ENCODE measurements around the gene CACNB4. TPM values are rescaled to one million over a fixed set of nuclear protein-coding genes. Genes with fewer than 3 reads are reported as not detected.
A peak's percentile ranks its signal among the peaks of the same experiment; 100 is the strongest.

The CACNB4 gene
- total RNA-seq, 1 donor from 2014 or later = 13.7 TPM

DNA sequence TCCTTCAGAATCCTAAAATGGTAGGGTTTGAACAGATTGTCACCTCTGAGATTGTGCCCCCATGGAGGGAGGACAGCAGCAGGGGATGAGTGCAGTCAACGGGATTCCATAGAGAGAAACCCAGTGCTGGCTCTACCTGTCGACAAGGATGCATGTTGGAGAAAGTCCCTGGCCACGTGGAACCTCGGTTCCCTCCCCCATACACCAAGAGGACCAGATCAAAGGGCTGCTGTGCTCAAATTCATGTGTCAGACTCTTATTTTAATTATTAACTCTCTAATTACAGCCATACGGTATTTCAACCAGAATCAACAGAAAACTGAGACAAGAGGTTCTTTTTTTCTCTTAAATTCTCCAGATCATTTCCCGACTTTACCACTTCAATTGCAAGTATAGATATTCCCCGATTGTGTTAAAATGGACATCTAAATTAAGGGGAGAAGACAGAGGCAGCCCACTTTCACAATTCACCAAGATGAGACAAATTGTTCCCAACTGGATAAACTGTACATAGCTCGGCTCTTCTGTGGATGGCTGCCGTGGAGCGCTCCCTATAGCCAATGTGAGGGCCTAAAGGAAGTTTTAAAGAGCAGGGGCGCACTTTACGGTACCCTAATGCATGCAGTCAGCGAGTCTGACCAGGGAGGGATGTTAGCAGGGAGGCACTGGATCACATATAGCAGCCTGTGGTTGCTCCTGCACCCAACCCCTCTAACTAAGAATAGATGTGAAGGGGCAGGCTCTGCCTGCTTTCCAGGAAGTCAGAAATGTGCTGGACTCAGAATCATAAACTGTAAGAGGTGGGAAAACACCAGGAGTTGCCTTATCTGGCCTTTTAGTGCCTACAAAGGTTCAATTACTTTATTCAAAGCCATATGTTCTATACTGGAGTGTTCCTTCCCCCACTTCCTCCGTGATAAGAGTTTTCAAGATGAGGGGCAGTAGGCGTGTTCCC, 123.1 kb downstream of the CACNB4 start:
- no peak for DNase-seq

DNA sequence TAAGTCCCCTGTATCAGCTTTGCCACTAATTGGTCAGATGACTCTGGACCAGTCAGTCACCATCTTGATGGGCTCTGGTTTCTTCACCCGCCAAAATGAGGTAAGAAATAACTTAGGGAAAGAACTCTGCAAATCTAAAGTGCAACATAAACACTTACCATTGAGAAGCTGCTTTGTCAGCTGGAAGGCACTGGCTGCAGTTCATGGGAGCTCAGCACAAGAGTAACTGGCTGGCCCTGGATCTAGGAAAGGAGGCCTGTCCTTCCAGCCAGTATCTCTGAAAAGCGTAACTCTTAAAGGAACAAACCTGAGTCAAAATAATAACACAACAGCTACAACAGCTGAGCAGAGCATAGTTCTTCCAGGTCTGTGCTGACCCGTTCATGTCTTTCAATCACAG, 123.9 kb downstream of the CACNB4 start:
- DNase-seq = no peak

DNA sequence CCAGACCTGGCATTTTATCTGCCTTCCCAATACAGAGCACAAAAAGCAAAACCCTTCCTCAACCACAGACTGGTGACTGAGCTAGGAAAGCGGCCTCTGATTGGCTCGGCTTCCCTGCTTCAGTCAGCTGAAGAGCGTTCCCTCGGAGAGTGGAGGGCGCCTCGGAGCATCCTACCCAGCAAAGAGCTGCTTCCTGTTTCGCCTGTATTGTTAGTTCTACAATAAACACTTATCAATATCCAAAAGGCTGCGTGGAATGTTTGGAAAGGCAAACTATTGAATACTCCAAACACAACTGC, 125.0 kb downstream of the CACNB4 start:
- DNase-seq = peak; percentile 56

DNA sequence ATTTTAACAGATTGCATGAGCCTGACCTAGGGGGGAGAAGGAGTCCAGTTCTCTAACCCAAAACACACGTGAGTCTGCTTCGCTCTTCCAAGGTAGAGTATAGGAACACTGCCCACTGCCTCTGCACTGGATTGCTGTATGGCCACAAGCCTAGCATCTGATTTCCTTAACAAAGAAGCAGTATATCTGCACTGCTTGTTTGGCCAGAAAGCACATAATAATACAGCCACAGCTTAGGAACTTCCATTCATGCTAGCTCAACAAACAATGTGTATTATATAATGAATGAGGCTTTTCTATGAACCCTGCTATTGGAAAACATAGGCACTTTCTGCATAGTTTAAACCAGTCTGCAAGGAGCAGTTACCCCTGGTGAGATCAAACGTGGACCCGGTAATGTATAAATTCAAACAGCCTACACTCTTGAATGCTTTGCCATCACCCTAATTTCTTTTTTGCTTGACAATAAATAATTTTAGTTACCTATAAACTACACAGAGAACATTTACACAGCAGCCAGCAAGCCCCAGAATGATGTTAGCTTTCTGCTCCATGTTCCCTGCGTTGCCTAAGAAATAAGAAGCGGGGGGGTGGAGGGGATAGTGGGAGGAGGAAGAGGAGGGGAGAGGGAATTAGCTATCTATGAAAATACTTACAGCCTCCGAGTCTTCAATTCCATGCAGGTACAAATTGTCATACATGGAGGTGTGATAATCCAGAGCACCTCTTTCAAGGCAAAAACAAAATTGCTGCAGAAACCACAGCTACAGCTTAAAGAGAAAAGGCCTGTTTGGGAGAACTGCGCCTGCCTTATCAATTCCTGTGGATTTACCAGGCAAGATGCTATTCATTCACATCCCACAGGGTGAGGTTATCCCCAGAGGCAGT, 125.6 kb downstream of the CACNB4 start:
- DNase-seq = no peak

DNA sequence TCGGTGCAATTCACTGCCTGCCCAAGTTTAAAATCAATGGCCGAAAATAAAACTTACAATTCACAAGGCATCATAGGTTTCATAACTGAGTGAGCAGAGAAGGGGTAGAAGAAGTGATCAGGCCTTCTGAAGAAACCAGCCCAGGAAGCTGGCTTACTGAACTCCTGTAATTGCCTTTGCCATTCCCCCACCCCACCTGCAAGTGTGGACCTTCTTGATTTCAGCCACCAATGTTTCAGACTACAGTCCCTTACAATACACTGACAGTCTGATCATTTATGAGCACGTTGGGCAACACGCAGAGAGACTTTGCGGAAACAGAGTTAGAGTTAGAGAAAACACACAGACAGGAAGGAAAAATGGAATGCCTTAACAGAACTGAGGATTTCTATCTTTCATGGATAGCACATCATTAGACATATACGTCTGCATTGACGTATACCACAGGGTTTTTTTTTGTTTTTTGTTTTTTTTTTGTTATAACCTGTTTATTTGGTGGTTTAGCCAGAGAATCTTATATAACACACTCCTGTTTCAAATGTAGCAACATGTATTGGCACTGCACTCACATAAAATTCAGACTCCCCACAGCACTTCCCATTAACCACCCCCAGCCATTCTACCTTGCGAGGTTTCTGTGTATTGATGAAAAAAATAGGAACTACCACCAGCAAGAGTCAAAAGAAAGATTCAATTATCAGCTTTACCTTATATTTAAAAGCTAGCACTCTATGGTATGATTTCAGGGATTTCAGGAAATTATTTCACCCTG, 126.4 kb downstream of the CACNB4 start:
- no peak for DNase-seq

DNA sequence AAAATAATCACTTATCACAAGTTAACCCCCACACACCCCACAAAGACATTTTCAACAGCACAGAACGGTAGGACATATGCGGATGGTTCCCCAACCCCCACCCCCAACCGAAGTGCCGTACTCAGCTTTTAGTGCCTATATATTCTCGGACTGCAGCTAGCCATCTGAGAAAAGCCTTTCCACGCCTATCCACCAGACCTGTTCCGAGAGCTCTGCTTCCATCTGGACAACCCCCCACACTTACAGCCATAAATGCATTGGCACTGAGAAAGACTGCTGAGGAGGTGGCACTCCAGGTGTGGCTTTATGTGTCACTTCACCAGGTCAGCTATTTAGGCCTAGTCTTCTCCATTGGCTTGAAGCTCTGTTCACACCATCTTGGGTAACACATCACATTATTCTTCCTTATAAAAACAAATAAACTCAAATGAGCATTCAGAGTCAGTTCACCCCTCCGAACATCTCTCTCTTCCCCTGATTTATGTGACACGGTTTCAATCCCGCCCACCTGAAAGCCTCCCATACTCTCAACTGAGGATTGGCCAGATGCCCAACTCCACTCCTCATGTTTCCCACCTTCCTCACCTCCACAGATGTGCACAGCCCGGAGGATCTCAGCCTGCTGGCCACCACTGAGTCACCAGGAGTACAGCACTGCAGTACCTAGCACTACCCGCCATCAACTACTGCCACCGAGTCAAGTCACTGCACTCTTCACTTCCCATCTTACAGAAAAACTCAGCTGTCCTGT, 127.4 kb downstream of the CACNB4 start:
- no peak for DNase-seq

DNA sequence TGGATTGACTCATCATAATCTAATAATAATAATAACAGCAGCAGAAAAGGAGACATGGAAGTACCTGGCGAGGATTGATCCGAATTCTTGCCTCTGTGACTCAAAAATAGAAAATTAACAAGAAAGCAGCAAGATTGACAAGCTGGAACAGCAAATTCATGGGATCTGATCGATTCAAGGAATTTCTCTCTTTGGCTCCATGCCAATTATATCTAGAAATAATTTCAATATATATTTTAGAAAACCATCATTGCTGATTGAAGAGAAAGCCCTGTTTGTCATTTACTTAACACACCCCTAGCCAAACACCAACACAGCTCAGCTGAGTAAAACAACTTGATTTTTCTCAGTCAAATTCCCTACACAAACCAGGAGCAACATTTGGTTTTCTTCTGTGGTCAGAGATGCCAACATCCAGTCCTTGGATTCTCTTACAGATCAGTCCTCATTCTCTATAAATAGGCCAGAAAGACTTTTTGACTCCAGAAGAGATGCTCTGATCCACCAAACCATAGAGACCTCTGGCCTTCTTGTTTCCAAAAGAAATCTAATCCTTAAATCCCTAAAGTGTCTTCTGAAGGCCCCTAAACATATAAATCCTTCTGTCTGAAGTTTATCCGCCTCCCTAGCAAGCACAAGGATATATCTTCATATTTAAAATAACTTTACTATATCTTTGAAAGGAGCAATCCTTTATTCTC, 129.9 kb downstream of the CACNB4 start:
- no peak for DNase-seq

DNA sequence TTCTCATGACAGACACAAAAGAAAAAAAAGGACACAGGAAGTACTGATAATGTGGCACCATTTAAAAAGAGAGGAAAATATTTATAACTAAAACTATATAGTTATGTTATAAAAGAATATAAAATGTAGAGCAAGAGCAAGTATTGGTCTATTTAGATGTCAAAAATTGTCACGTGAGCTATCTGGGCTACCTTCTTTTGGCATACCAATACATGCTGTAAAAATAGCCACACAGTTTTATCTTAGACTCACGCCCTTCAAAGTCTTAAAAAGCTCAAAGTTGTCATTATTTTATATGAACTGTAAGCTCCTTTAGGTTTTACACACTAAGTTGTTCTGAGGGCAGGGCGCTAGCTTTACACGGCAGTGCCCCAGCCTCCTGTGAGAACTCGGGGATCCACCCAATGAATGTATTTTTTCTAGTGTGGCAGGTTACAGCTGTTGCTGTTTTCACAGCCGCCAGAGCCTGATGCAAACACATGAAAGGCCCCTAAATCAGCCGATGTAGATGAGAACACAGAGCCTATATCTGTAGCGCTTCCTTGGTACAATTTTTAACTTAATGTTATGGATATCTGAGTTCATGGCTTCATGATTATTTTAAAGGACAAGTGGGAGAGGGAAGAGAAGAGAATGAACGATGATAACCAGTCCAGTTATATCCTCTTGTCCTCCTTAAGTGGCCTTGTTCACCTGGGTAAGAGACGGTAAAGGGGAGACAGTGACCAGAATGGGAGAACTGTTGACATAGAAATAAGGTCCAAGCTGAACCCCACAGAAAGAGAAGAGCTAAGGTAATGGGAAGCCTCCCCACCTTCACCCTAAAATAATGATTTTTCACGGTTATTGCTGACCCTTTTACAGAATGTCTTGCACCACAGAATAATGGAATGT, 130.8 kb downstream of the CACNB4 start:
- DNase-seq = no peak

DNA sequence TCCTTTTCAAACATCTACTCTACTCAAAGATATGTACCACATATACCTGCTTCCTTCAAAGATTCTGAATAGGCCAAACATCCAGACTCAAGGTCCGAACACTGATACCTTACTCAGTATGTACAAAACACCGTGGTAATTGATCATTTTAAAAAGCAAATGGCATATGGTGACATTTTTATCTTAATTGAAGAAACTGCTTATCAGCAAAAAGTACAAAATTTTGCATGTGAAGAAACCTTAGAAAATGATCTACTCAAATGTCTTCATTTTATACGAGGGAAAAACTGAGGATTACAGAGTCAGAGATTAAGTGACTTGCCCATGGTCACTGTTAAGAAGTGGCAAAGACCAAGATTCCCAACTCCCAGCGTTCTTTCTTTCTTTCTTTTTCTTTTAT, 133.0 kb downstream of the CACNB4 start:
- DNase-seq = no peak

DNA sequence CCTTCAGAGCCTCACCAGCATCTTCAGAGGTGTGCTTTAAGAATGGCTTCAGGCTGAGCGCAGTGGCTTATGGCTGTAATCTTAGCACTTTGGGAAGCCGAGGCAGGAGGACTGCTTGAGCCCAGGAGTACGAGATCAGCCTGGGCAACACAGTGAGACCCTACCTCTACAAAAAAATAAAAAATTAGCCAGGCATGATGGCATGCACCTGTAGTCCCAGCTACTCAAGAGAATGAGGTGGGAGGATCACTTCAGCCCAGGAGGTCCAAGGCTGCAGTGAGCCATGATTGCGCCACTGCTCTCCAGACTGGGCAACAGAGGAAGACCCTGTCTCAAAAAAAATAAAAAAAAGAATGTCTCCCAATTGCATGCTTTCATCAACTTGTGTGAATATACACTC, 137.3 kb downstream of the CACNB4 start:
- DNase-seq = no peak

DNA sequence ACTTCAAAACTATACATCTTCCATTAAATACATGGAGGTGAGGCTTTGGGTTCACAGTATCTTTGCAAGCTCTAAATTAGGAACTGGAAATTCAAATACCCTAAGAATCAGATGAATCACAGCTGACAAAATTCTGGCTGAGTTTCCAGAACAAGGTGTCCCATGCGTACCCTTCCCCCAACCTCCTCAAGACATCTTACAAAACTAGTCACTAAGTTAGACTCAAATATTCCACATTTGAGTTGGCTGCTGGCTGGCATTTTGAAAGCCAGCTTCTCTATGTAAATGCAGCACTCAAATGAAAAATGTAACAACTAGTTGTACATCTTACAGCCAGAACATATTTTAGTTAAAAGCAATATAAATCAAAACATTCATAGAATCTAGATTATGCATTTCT, 139.6 kb downstream of the CACNB4 start:
- no peak for DNase-seq

DNA sequence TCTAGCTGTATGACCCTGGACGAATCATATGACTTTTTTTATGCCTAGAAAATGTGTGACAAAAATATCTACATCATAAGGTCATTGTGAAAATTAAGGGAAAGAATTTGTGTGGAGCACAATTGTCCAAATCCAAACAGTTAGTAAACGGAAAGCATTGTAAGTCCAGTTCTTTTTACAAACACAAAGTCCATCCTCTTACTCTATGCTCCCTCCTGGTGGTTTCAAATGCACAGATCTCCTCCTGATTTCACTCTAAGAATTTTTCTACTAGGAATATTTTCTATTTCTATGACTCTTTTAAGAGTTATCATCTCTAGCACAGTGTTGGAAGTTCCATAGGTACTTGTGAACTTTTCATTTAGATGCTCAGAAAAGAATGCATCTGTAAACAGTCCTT, 145.4 kb downstream of the CACNB4 start:
- DNase-seq = no peak

DNA sequence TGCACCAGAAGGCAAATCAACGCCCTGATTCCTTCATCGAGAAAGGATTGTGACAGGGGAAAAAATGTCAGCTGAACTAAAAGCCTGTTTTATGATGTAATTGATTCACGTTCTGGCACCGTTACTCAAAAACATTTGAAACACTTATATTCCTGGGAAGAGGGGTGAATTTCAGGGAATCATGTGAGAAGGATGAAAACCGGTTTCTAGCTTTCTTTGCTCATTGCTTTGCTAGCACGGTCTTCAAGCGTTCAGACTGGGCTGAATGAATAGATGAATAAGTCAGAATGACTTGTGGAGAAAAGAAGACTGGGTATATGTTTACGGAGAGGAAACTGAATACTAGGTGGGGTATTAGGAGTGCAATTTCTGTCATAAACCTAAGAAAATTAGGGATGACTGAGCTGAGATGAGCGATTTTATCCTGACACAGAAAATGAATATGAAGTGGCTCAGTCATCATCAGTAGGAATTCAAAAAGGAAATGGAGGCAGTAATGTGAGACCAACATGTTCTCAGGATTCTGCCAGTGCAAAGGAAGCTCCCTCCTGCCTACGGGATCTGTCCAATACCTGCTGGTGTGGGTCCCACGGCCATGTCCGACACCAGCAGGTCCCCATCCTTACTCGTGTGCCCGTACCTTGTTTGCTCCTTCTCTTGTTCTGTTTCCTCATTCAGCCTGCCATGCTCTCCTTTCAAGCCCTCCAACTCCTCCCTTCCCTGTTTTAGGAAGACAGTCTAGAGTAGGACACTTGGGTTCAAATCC, 146.0 kb downstream of the CACNB4 start:
- DNase-seq = peak; percentile 3

DNA sequence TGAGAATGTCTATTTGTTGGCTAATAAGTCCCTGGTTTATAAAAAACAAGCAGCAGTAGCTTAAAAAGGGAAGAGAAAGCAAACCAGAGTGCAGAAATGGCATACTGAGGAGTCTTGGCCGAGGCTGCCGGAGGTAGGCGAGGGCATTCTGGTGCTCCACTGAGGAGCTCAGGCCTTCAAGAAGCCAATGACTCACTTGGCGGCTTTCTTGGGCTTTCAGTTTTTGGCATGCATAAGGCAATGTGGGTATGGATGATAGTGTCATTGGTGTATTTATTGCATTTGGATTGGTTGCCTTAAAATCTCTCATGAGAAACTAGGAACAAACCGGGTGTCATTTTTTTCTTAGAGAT, 151.1 kb downstream of the CACNB4 start:
- DNase-seq = peak; percentile 1

DNA sequence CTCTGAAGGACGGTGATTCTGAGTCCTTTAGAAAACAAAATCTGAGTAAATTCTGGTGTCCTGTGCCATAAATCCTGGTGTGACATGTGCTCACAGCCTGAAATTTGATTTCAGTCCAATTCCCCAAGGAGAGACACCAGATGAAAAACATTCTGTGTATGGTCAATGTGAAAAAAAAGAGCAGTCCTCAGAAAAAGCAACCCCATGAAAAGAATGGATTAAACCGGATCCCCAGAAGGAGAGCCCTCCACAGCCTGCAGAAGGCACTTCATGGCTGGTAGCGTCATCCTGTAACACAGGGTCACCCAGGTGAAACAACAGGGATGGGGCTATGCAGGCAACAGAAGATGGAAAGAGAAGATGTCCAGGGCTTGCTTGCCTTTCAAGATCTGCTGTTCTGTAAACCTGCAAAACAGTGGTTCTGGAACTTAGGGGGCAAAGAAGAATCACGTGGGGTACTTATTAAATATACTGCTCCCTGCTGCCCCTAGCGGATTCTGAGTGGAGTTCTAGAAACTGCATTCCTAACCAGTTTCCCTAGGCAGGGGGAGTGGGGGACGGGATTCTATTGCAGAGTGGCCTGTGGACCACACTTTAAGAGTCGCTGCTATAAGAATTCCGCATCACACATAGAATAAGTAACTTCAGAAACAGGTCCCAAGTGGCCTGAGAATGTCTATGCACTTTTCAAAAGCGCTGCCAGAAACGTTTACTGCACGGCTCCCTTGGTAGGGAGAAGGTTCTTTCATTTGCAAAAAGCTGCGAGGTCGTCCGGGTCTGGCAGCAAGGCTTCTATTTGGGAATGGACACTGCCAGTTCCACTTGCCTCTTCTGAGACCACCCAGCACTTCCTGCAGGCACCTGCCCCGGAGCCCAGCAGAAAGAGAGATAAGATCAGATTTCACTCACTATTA, 151.7 kb downstream of the CACNB4 start:
- peak; percentile 68 for DNase-seq

DNA sequence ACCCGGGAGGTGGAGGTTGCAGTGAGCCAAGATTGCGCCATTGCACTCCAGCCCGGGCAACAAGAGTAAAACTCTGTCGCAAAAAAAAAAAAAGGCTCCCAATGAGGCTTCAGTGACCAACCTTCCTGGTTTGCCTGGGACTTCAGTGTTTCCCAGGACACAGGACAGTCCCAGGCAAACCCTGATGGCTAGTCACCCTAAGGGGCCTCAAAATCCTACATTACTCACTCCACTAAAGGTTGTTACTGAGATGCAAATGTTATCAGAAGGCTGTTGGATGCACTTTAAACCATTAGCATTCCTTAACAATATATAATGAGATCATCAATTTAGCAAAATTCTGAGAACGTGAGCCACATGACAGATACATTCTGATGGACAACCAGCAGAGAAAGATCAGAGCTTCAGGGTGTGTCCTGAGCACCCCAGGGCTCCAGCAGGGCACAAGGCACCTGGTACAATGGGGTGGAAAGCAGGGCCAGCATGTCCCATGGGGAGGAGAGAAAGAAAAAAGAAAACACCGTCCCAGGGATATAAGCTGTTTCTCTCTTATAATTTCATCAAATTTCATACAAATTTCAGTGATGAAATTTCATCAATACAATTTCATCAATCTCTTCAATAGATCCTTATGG, 152.5 kb downstream of the CACNB4 start:
- no peak for DNase-seq

DNA sequence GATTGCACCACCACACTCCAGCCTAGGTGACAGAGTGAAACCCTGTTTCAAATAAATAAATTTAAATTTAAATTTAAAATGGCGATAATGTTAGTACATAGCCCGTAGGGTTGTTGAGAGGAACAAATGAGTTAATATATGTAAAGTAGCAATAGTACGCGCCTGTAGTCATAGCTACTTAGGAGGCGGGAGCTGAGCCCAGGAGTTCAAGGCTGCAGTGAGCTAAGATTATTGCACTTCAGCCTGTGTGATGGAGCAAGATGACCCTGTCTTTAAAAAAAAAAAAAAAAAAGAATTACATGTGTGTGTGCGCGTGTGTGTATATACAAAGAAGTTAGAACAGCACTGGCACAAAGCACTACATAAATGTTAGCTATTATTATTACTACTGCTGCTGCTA, 153.2 kb downstream of the CACNB4 start:
- DNase-seq = no peak

DNA sequence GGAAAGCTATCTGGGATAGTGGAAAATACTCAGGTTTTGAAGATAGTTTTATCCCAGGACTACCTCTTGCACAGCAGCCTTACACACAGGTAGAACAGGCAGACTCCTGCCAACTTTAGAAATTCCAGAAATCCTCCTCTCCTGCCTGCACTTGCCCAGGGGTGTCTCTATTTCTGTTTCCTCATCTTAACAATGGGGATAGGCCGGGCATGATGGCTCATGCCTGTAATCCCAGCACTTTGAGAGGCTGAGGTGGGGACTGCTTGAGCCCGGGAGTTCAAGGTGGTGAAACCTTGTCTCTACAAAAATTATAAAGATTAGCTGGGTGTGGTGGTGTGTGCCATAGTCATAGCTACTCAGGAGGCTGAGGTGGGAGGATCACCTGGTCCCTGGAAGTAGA, 153.7 kb downstream of the CACNB4 start:
- peak; percentile 6 for DNase-seq

Measured in tongue (tissue), 2 donors.